Measurements from ENCODE around the gene ALKAL2. TPM values are rescaled to one million over a fixed set of nuclear protein-coding genes. Genes with fewer than 3 reads are reported as not detected.

Gene ALKAL2
- total RNA-seq, 1 experiment from 2014 or later = not detected

- TF ChIP-seq ZBTB33 (IDR thresholded peaks at IDR 0.05; ENCODE audit: extremely low read depth, insufficient replicate concordance, low read length) (no peak), SRF (IDR thresholded peaks at IDR 0.05; ENCODE audit: low read depth) (no peak)
These were observed 32.7 kb upstream of the ALKAL2 start (continued) for GRCh38 chr2:320561-320960.

- Histone ChIP-seq H2AFZ (ENCODE audit: low read depth, low read length, poor library complexity, severe bottlenecking) (no peak overlapping the region), H3K4me3 (replicated peaks in 1 of 2; ENCODE audit: low read depth in 1 of 2, low read length in 2 of 2) (no peak overlapping the region), H3K36me3 (ENCODE audit: control insufficient read depth in 1 of 2, insufficient read depth in 2 of 2, low read length in 2 of 2) (no peaks in the 10 kb centered on the region), H3K9me2 (ENCODE audit: insufficient read depth) (no peaks in the 10 kb centered on the region), H3K9ac (ENCODE audit: low read length) (no peak overlapping the region), H3K79me2 (ENCODE audit: insufficient read depth, low read length) (no peaks in the 10 kb centered on the region), H3K9me3 (ENCODE audit: control insufficient read depth in 1 of 2, insufficient read depth in 1 of 2, low read depth in 1 of 2, low read length in 2 of 2) (no peaks in the 10 kb centered on the region), H3K4me2 (ENCODE audit: low read length) (no peak overlapping the region), H4K20me1 (ENCODE audit: insufficient read depth) (no peaks in the 10 kb centered on the region), H3K4me1 (ENCODE audit: control insufficient read depth in 1 of 2, insufficient read depth in 2 of 2, low read length in 2 of 2) (no peaks in the 10 kb centered on the region), H3K27ac (ENCODE audit: low read depth, low read length) (no peak overlapping the region; the same call in 1 of the 2 replicates), H3K27me3 (ENCODE audit: insufficient read depth, low read length) (no peaks in the 10 kb centered on the region)
- TF ChIP-seq ZBTB33 (IDR thresholded peaks at IDR 0.05; ENCODE audit: extremely low read depth, insufficient replicate concordance, low read length) (no peak), EGR1 (IDR thresholded peaks at IDR 0.05; ENCODE audit: low read depth) (peak; percentile 44)
- no TSS peak for BruUV-seq (replicated peaks)
- no peak for ATAC-seq
- no peak for DNase-seq (ENCODE audit: low read depth, low spot score)
- ChIA-PET POLR2A (no interaction called here), RAD21 (ENCODE audit: low non-redundant PET in 1 of 2, low total read pairs in 2 of 2, uncharacterized antibody in 2 of 2, unreplicated experiment in 2 of 2) (no interaction called here), CTCF (no interaction called here)
- intact Hi-C loops (cut with micrococcal nuclease) = no loop called here
These were observed 31.2 kb upstream of the ALKAL2 start for GRCh38 chr2:319059-319600.

Measured in HCT116 (cell line).